Renal cortex interstitium (tissue), 11 donors: ENCODE measurements around the gene MAP4K4. TPM values are rescaled to one million over a fixed set of nuclear protein-coding genes. Genes with fewer than 3 reads are reported as not detected.

Experiments used
- DNase-seq, 11 donors: peaks; one replicate each; pipeline ENCODE4 v3.0.0-alpha.2; 2013; ENCODE audit warnings: low read depth in 9 of 11, low spot score in 4 of 11; ENCODE audit errors: extremely low read depth in 1 of 11
- polyA plus RNA-seq, 3 donors: library from polyadenylated mRNA; unstranded; fragments of 120-200 nt; gene quantifications; one replicate each; pipeline ENCODE4 v1.2.1, GENCODE V29; 2013; ENCODE audit not compliant: insufficient read length in 3 of 3

The MAP4K4 gene
- polyA plus RNA-seq, 3 donors: 73.1 to 86.2 (median 80.4) TPM

GRCh38 chr2:101796825-101797600 is 99.5 kb downstream of the MAP4K4 start:
- no peak for DNase-seq

- DNase-seq: no peak
Observed at GRCh38 chr2:101801496-101801895, 104.0 kb downstream of the MAP4K4 start.

GRCh38 chr2:101802329-101802728 is 104.8 kb downstream of the MAP4K4 start:
- no peak for DNase-seq

GRCh38 chr2:101803128-101803527 is 105.6 kb downstream of the MAP4K4 start:
- no peak for DNase-seq

- DNase-seq: no peak
Observed at GRCh38 chr2:101803945-101804696, 106.6 kb downstream of the MAP4K4 start.

GRCh38 chr2:101805152-101806088 is 107.9 kb downstream of the MAP4K4 start:
- DNase-seq: no peak

GRCh38 chr2:101806123-101806522 is 108.6 kb downstream of the MAP4K4 start:
- no peak for DNase-seq

- no peak for DNase-seq
Observed at GRCh38 chr2:101806701-101807100, 109.2 kb downstream of the MAP4K4 start.

GRCh38 chr2:101807242-101807641 is 109.7 kb downstream of the MAP4K4 start:
- no peak for DNase-seq

GRCh38 chr2:101808006-101808562 is 110.6 kb downstream of the MAP4K4 start:
- DNase-seq: no peak

- no peak for DNase-seq
Observed at GRCh38 chr2:101809698-101810097, 112.2 kb downstream of the MAP4K4 start.

- no peak for DNase-seq
Observed at GRCh38 chr2:101811226-101812015, 113.9 kb downstream of the MAP4K4 start.

GRCh38 chr2:101812226-101812625 is 114.7 kb downstream of the MAP4K4 start:
- no peak for DNase-seq

GRCh38 chr2:101814752-101815151 is 117.2 kb downstream of the MAP4K4 start:
- no peak for DNase-seq

- DNase-seq: no peak
Observed at GRCh38 chr2:101815154-101815553, 117.6 kb downstream of the MAP4K4 start.

GRCh38 chr2:101815739-101816391 is 118.4 kb downstream of the MAP4K4 start:
- DNase-seq: no peak

GRCh38 chr2:101816598-101816997 is 119.1 kb downstream of the MAP4K4 start:
- no peak for DNase-seq

GRCh38 chr2:101817481-101817880 is 120.0 kb downstream of the MAP4K4 start:
- no peak for DNase-seq
